Germinal center (tissue), 1 donor: ENCODE measurements around the gene DNAJB9.

ENCODE experiments used
- DNase-seq: peaks from one replicate; pipeline ENCODE4 v3.0.0; 2012; ENCODE audit warnings: mixed read lengths, low spot score

DNAJB9 gene

DNA sequence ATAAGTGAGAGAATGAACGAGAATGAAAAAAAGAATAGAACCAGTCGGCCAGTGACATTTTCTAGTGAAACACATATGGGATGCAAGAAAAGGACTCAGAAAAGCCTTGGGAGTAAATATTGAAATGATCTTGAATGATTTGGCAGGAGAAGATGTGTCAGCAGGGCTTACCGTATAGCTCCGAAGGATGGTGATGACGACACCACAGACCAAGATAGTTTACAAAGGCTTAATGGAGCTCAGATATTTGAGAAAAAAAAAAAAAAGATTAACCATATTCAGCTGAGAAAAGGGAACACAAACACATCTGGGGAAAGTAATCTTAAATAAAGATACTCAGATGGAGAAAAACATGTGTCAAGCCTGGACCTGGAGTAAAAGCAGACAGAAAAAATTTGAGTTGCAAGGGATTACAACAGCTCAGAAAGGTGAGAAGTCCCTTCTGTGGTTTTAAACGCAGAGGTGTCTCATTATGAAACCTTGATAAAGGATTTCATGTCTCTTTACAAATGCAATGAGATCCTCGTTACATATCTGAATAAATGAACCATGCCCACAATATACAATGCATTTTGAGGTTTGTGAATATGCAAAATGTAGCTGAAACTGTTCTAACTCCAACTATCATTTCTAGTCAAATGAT lies 36.0 kb downstream of the DNAJB9 start:
- DNase-seq: no peak

DNA sequence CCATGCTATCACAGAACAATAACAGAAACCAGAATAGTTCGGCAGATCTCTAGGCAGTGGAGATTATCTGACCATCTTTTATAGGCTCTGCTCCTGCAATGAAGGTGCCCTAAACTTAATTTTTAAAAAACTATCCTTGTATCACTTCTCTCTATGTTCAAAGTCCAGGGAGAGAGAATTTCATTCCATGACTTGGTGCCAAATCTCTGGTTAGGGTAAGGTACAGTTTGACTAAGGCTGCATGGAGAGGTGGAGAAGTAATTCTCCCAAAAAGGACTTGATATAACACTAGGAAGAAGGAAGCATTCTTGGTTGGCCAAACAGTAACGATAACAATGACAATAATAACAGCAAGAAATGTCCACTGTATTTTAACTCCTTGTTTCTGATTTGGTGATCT lies 40.0 kb downstream of the DNAJB9 start:
- no peak for DNase-seq

DNA sequence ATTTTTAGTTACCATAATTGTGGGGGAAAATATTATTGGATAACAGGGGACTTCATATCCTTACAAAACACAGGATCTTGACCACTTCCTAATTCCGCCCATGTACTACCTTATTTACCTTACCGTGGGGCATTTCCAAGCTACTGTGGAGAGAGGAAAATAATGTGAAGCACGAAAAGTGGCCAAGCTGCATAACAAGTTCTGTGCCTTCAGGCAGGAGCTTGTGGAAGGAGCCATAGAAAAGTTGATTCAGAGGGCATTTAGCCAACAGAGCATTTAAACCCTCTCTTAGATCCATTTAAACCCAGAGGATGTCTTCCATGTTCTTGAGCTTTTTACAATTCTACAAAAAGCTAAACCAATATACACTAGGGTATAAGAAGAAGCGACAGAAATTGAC lies 41.6 kb downstream of the DNAJB9 start:
- DNase-seq: no peak

DNA sequence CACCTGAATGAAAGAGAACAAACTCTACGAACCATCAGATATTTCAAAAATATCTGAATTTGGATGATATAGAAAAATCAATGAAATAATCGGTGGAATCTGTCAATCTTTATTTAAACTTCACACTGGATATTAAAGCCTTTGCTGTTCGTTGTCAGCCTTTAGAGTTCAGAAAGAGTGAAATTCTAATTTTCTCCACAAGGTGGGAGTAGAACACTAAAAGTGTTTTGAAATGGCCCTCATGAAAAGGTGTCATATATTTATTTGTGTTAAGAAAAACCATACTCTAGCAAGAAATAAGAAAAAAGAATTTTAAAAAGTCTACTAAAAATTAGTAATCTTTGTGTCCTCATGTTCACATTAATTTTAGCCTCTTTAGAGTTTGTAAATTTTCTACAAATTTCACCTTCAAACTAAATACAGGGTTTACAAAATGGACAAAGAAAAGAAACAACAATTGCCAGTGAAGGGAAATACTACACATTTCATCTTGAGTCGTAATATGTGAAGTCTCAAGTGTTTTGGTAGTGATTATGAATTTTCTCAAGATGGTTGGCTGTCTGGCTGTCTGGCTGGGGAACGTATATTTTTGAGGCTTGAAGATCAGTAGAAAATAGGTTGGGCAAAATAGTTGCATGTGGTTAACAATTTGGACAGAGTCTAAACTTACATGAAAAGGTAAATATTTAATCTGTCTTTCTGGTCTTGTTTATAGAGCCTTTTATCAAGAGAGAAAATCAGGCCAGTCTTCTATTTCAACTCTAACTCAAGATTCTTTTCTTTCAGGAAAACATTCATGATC lies 43.7 kb downstream of the DNAJB9 start:
- DNase-seq: peak; percentile 17

DNA sequence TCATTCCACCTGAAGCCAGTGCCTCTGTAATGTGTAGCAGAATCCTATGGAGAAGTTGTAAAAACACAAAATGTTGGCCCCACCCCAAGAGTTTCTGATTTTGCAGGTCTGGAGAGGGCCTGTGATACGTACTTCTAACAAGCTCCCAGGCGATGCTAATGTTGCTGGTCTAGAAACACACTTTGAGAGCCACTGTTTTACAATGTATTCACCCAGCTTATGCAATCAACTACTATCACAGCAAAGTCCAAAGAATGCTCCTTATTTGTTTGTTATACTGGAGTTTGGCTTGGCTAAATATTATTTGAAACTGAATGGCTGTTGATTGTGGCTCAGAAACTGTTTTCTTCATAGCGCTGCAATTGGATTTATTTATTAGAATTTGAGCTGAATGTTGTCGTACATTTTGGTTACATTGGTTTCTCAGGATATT lies 44.3 kb downstream of the DNAJB9 start:
- DNase-seq: no peak

DNA sequence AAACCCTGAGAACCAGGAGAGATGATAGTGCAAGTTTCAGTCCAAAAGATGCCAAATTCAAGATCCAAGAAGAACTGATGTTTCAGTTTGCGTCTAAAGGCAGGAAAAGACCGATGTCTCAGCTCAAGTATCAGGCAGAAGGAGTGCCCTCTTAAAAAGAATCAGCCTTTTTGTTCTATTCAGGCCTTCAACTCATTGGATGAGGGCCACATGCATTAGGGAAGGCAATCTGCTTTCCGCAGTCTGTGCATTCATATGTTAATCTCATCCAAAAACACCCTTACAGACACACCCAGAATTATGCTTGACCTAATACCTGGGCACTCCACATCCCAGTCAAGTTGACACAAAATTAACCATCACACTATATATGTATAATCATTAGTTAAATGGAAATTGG lies 45.2 kb downstream of the DNAJB9 start:
- DNase-seq: no peak

DNA sequence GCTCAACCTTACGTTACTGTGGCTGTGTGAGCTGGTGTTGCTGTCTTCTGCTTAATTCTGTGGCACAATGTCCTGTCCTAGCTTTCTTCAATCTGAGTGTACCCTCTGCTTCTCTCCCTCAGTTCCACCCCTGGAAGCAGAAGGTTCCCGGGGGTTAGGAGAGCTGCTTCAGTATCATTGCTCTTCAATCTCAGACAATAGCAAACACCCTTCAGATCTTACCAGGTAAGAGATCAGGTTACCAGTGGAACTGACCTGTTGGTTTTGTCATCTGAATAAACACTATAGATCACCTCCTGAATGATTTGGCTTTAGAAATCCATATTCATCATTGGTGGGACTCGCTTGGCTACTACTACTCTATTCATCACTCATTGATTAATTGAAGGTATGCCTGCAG lies 48.4 kb downstream of the DNAJB9 start:
- no peak for DNase-seq

DNA sequence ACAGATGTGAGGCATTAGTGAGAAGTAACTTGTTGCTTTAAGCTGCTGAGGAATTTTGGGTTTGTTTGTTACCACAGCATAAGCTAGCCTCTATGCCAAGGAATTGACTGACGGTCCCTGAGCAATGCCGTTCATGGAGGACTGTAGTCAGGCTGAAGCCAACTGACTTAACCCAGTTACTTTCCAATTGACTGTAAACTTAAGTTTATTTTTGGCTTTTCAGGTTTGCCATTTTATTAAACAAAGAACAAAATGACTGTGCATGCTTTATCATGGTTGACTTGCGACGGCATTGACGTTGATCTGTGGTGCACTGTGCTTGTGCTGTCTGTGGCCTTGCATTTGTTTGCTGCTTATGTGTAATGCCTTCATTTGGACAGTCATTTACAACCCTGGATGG lies 53.5 kb downstream of the DNAJB9 start:
- DNase-seq: no peak
